HepG2 (cell line): Measurements from ENCODE around the gene ABCC1. TPM values are rescaled to one million over a fixed set of nuclear protein-coding genes. Genes with fewer than 3 reads are reported as not detected.

Source experiments
- CSRNP2 ChIP-seq: sonication (generic); formaldehyde crosslinking; conservative IDR thresholded peaks from 2 replicates; pipeline ENCODE4 v1.8.0; 2022; ENCODE audit warnings: low read depth, missing genetic modification reagents
- FOXO1 ChIP-seq: sonication (generic); formaldehyde crosslinking; IDR thresholded peaks from 2 replicates; pipeline ENCODE4 v1.4.0; 2020; ENCODE audit warnings: missing genetic modification reagents
- JUNB ChIP-seq: sonication (generic); formaldehyde crosslinking; IDR thresholded peaks from 2 replicates; pipeline ENCODE4 v1.8.0; 2022; ENCODE audit warnings: missing genetic modification reagents, mild to moderate bottlenecking, borderline replicate concordance
- KLF12 ChIP-seq: sonication (generic); formaldehyde crosslinking; IDR thresholded peaks from 2 replicates; pipeline ENCODE4 v1.4.0; 2020; ENCODE audit warnings: missing genetic modification reagents, borderline replicate concordance
- NFE2L1 ChIP-seq: sonication (generic); formaldehyde crosslinking; IDR thresholded peaks from 2 replicates; pipeline ENCODE4 v1.4.0; 2020; ENCODE audit warnings: missing genetic modification reagents, mild to moderate bottlenecking, borderline replicate concordance
- NPAS2 ChIP-seq: sonication (generic); formaldehyde crosslinking; IDR thresholded peaks from 2 replicates; pipeline ENCODE4 v1.8.0; 2022; ENCODE audit warnings: mild to moderate bottlenecking, missing genetic modification reagents, borderline replicate concordance
- NR3C1 ChIP-seq: sonication (generic); formaldehyde crosslinking; IDR thresholded peaks from 2 replicates; pipeline ENCODE4 v1.4.0; 2020; ENCODE audit warnings: missing genetic modification reagents
- RBM22 ChIP-seq: fragments of 200-400 bp; formaldehyde crosslinking; optimal IDR thresholded peaks from 2 replicates; pipeline ENCODE3; 2017; ENCODE audit warnings: mild to moderate bottlenecking, low read length, moderate library complexity
- SCMH1 ChIP-seq: sonication (generic); formaldehyde crosslinking; IDR thresholded peaks from 2 replicates; pipeline ENCODE4 v1.9.0; 2021; ENCODE audit warnings: missing genetic modification reagents, mild to moderate bottlenecking, borderline replicate concordance
- SETDB1 ChIP-seq: sonication (generic); formaldehyde crosslinking; IDR thresholded peaks from 2 replicates; pipeline ENCODE4 v1.5.1; 2020; ENCODE audit warnings: missing genetic modification reagents, mild to moderate bottlenecking, borderline replicate concordance
- TFDP2 ChIP-seq: sonication (generic); formaldehyde crosslinking; IDR thresholded peaks from 2 replicates; pipeline ENCODE4 v1.4.0; 2020; ENCODE audit warnings: missing genetic modification reagents
- ZBTB7A ChIP-seq: sonication (generic); formaldehyde crosslinking; IDR thresholded peaks from 2 replicates; pipeline ENCODE4 v1.8.0; 2022; ENCODE audit warnings: mild to moderate bottlenecking, missing genetic modification reagents
- ZNF430 ChIP-seq: sonication (generic); formaldehyde crosslinking; IDR thresholded peaks from 2 replicates; pipeline ENCODE4 v1.9.0; 2021; ENCODE audit warnings: mild to moderate bottlenecking, missing genetic modification reagents
- ZNF512 ChIP-seq: sonication (generic); formaldehyde crosslinking; IDR thresholded peaks from 2 replicates; pipeline ENCODE4 v1.4.0; 2020; ENCODE audit warnings: mild to moderate bottlenecking, missing genetic modification reagents
- ZNF580 ChIP-seq: IDR thresholded peaks from 2 replicates; pipeline ENCODE4 v1.6.1; 2016; ENCODE audit warnings: low read depth, borderline replicate concordance
- polyA plus RNA-seq, 8 experiments: library from polyadenylated mRNA; depleted of rRNA in 3 of 8; stranded (reverse) in 7 of 8; unstranded in 1 of 8; fragments of >200 nt; fragmentation: Illumina TruSeq in 4 of 8; extraction: Trizol in 4 of 8; gene quantifications; 2 replicates each; pipeline versions ENCODE4 v1.2.1 to v1.2.3, GENCODE V29; 2011 to 2016; ENCODE audit warnings: low read depth in 4 of 8, missing spikeins in 1 of 8, mixed read lengths in 1 of 8; ENCODE audit not compliant: insufficient read depth in 1 of 8
- total RNA-seq, 5 experiments: library from RNA; depleted of rRNA; stranded (reverse); fragments of >200 nt; fragmentation: Illumina TruSeq; extraction: Trizol; gene quantifications; 2 replicates each; pipeline ENCODE4 v1.2.3, GENCODE V29; 2016; ENCODE audit warnings: low read depth in 1 of 5
- TF ChIP-seq, protein P1 (sequence below): sonication (generic); formaldehyde crosslinking; IDR thresholded peaks from one replicate; pipeline ENCODE4 v1.5.1; 2020; ENCODE audit warnings: mild to moderate bottlenecking, missing genetic modification reagents; ENCODE audit errors: not compliant biosample characterization

ABCC1 gene
- total and polyA plus RNA-seq, 2 of the 13 experiments (the other 11 are each of a cell fraction or from before 2014, with no cell fraction given): 13.0 to 30.6 TPM

GRCh38 chr16:16021988-16022682, 72.7 kb downstream of the ABCC1 start (continued):
- TF ChIP-seq, protein P1, sequence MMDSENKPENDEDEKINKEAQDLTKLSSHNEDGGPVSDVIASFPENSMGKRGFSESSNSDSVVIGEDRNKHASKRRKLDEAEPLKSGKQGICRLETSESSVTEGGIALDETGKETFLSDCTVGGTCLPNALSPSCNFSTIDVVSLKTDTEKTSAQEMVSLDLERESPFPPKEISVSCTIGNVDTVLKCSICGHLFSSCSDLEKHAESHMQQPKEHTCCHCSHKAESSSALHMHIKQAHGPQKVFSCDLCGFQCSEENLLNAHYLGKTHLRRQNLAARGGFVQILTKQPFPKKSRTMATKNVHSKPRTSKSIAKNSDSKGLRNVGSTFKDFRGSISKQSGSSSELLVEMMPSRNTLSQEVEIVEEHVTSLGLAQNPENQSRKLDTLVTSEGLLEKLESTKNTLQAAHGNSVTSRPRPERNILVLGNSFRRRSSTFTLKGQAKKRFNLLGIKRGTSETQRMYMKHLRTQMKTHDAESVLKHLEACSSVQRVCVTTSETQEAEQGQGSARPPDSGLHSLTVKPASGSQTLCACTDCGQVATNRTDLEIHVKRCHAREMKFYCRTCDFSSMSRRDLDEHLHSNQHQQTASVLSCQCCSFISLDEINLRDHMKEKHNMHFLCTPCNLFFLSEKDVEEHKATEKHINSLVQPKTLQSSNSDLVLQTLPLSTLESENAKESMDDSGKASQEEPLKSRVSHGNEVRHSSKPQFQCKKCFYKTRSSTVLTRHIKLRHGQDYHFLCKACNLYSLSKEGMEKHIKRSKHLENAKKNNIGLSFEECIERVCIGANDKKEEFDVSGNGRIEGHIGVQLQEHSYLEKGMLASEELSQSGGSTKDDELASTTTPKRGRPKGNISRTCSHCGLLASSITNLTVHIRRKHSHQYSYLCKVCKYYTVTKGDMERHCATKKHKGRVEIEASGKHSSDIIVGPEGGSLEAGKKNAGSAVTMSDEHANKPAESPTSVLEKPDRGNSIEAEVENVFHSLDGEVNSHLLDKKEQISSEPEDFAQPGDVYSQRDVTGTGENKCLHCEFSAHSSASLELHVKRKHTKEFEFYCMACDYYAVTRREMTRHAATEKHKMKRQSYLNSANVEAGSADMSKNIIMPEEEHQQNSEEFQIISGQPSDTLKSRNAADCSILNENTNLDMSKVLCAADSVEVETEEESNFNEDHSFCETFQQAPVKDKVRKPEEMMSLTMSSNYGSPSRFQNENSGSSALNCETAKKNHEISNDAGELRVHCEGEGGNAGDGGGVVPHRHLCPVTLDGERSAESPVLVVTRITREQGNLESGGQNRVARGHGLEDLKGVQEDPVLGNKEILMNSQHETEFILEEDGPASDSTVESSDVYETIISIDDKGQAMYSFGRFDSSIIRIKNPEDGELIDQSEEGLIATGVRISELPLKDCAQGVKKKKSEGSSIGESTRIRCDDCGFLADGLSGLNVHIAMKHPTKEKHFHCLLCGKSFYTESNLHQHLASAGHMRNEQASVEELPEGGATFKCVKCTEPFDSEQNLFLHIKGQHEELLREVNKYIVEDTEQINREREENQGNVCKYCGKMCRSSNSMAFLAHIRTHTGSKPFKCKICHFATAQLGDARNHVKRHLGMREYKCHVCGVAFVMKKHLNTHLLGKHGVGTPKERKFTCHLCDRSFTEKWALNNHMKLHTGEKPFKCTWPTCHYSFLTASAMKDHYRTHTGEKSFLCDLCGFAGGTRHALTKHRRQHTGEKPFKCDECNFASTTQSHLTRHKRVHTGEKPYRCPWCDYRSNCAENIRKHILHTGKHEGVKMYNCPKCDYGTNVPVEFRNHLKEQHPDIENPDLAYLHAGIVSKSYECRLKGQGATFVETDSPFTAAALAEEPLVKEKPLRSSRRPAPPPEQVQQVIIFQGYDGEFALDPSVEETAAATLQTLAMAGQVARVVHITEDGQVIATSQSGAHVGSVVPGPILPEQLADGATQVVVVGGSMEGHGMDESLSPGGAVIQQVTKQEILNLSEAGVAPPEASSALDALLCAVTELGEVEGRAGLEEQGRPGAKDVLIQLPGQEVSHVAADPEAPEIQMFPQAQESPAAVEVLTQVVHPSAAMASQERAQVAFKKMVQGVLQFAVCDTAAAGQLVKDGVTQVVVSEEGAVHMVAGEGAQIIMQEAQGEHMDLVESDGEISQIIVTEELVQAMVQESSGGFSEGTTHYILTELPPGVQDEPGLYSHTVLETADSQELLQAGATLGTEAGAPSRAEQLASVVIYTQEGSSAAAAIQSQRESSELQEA (CRISPR knock-in tag): no peak
- no peak for TF ChIP-seq NPAS2 (CRISPR knock-in tag)
- TF ChIP-seq NFE2L1: peak; percentile 84; the same call in 1 of the 2 replicates
- TF ChIP-seq KLF12: no peak
- no peak for TF ChIP-seq ZNF512 (CRISPR knock-in tag)
- peak; percentile 68 for TF ChIP-seq RBM22
- no peak for TF ChIP-seq NR3C1 (CRISPR knock-in tag)
- no peak for TF ChIP-seq SETDB1
- no peak for TF ChIP-seq CSRNP2 (CRISPR knock-in tag)
- TF ChIP-seq FOXO1: no peak
- no peak for TF ChIP-seq ZBTB7A
- no peak for TF ChIP-seq SCMH1 (CRISPR knock-in tag)
- TF ChIP-seq TFDP2 (CRISPR knock-in tag): no peak
- TF ChIP-seq ZNF580 (CRISPR knock-in tag): no peak; the same call in 1 of the 2 replicates
- no peak; the same call in 1 of the 2 replicates for TF ChIP-seq JUNB
- TF ChIP-seq ZNF430 (CRISPR knock-in tag): no peak
